K562 (cell line): ENCODE results near the gene FERMT1. TPM values are rescaled to one million over a fixed set of nuclear protein-coding genes. Genes with fewer than 3 reads are reported as not detected.

Experiments used
- ATAC-seq: fragments of 200-7000 bp; cut with Tn5 transposase; 3 replicates; pipeline ENCODE4 v1.9.1; 2020; ENCODE audit warnings: moderate library complexity
- BruUV-seq: library from RNA; stranded (reverse); fragments of 400-500 nt; replicated peaks from 2 replicates; lab custom pipeline; 2021; lab: Mats Ljungman, UMichigan
- CTCF ChIA-PET: fragments of 300-600 bp; formaldehyde crosslinking; extraction: SDS; loops from one replicate; lab custom pipeline; 2021; ENCODE audit warnings: low intra/inter-chr PET ratio; lab: Yijun Ruan, JAX
- POLR2A ChIA-PET: fragments of 300-600, 350-650 bp; sonication (Branson Sonifier 250); formaldehyde crosslinking; extraction: SDS; loops from one replicate; lab custom pipeline; 2021; ENCODE audit warnings: antibody characterized with exemption, inconsistent platforms; lab: Yijun Ruan, JAX
- DNase-seq, 4 experiments: peaks; one replicate each; pipeline versions ENCODE4 v3.0.0 to v3.0.0-alpha.2; 2011 to 2018; ENCODE audit warnings: low spot score in 3 of 4, mixed read lengths in 3 of 4; ENCODE audit errors: extremely low read depth in 1 of 4
- FAIRE-seq: peaks from 2 replicates; lab custom pipeline; 2011; peaks lifted over from hg19 to GRCh38; lab: Jason Lieb, UNC
- H2AFZ ChIP-seq: 2 replicates; pipeline ENCODE4 v1.6.0; 2011; ENCODE audit warnings: low read depth, low read length, control low read depth, inconsistent platforms
- H3K27ac ChIP-seq: fragments of 200-600 bp; 3 replicates; pipeline ENCODE4 v1.8.0; 2011; ENCODE audit warnings: low read depth, mild to moderate bottlenecking, control low read depth, inconsistent platforms, low read length, moderate library complexity, mixed read lengths; ENCODE audit errors: extremely low read depth
- H3K27me3 ChIP-seq, 2 experiments: fragments of 300-600 bp in 1 of 2; 2 replicates in 1 of 2; 3 replicates in 1 of 2; pipeline versions ENCODE4 v1.6.0 to v1.8.0; 2011; ENCODE audit warnings: inconsistent platforms in 2 of 2, low read length in 2 of 2, mild to moderate bottlenecking in 1 of 2, mixed read lengths in 1 of 2, moderate library complexity in 1 of 2; ENCODE audit not compliant: control insufficient read depth in 2 of 2, insufficient read depth in 2 of 2
- H3K36me3 ChIP-seq: fragments of 300-600 bp; 3 replicates; pipeline ENCODE4 v1.8.0; 2011; ENCODE audit warnings: mild to moderate bottlenecking, low read length, inconsistent platforms; ENCODE audit not compliant: control insufficient read depth, insufficient read depth
- H3K4me1 ChIP-seq, 2 experiments: fragments of 200-600 bp in 1 of 2; replicated peaks in 1 of 2; 2 replicates in 1 of 2; 3 replicates in 1 of 2; pipeline versions ENCODE4 v1.5.1 to v1.8.0; 2011; ENCODE audit warnings: inconsistent platforms in 2 of 2, low read length in 2 of 2, mild to moderate bottlenecking in 1 of 2, mixed read lengths in 1 of 2, moderate library complexity in 1 of 2; ENCODE audit not compliant: control insufficient read depth in 2 of 2, insufficient read depth in 2 of 2
- H3K4me2 ChIP-seq: 2 replicates; pipeline ENCODE4 v1.6.1; 2011; ENCODE audit warnings: low read length, control low read depth, inconsistent platforms, mixed read lengths; ENCODE audit not compliant: insufficient read depth
- H3K4me3 ChIP-seq: fragments of 200-600 bp; sonication (generic), shearing (Covaris generic); 2 replicates; pipeline ENCODE4 v1.5.1; 2016; ENCODE audit warnings: control low read depth, inconsistent platforms
- H3K79me2 ChIP-seq: fragments of 200-600 bp; 3 replicates; pipeline ENCODE4 v1.8.0; 2011; ENCODE audit warnings: low read length, inconsistent platforms; ENCODE audit not compliant: control insufficient read depth, insufficient read depth
- H3K9ac ChIP-seq, 2 experiments: 2 replicates each; pipeline versions ENCODE4 v1.6.0 to v1.6.1; 2011; ENCODE audit warnings: low read depth in 2 of 2, low read length in 2 of 2, control low read depth in 1 of 2, inconsistent platforms in 1 of 2, mild to moderate bottlenecking in 1 of 2, mixed read lengths in 1 of 2; ENCODE audit not compliant: insufficient read depth in 1 of 2
- H3K9me1 ChIP-seq: one replicate; pipeline ENCODE4 v1.6.0; 2011; ENCODE audit warnings: inconsistent platforms, mild to moderate bottlenecking, low read length, moderate library complexity; ENCODE audit not compliant: control insufficient read depth, insufficient read depth
- H3K9me3 ChIP-seq: replicated peaks from 2 replicates; pipeline ENCODE4 v1.5.1; 2011; ENCODE audit warnings: low read depth, low read length, inconsistent platforms; ENCODE audit not compliant: control insufficient read depth, insufficient read depth
- H4K20me1 ChIP-seq: replicated peaks from 2 replicates; pipeline ENCODE4 v1.6.1; 2011; ENCODE audit warnings: low read length, inconsistent platforms, mixed read lengths; ENCODE audit not compliant: control insufficient read depth, insufficient read depth
- NCOA4 ChIP-seq: fragments of 450-650 bp; IDR thresholded peaks from 2 replicates; pipeline ENCODE4 v1.6.1; 2018; ENCODE audit warnings: mild to moderate bottlenecking; ENCODE audit not compliant: partially characterized antibody
- RBM25 ChIP-seq: fragments of 200-400 bp; formaldehyde crosslinking; IDR thresholded peaks from 2 replicates; pipeline ENCODE4 v1.6.1; 2018; ENCODE audit warnings: low read length, low read depth, moderate library complexity; ENCODE audit not compliant: severe bottlenecking
- SP1 ChIP-seq: sonication (generic); formaldehyde crosslinking; IDR thresholded peaks from 2 replicates; pipeline ENCODE4 v1.8.1; 2022; ENCODE audit warnings: mild to moderate bottlenecking, missing genetic modification reagents
- TSHZ1 ChIP-seq: fragments of 250-450 bp; sonication (Bioruptor Pico); IDR thresholded peaks from 2 replicates; pipeline ENCODE4 v1.4.0; 2020; ENCODE audit warnings: mild to moderate bottlenecking, moderate library complexity
- ZNF212 ChIP-seq: fragments of 450-650 bp; formaldehyde crosslinking; IDR thresholded peaks from 2 replicates; pipeline ENCODE4 v1.4.0; 2020; ENCODE audit warnings: mild to moderate bottlenecking
- WGBS: fragments of 100-300 bp; shearing (Covaris generic); methylation state at CpG from one replicate; pipeline ENCODE4 v1.1.6; 2016; ENCODE audit warnings: low coverage, mixed read lengths; ENCODE audit not compliant: insufficient coverage; ENCODE audit errors: missing lambda C conversion rate; 5-methylcytosine and 5-hydroxymethylcytosine counted together
- in situ Hi-C: fragments of 300-500 bp; cut with MboI; formaldehyde crosslinking; loops from 4 replicates; pipeline ENCODE4 v1.15.0; 2018; ENCODE audit warnings: inconsistent platforms, mixed read lengths
- intact Hi-C: fragments of 100-400 bp; cut with micrococcal nuclease; formaldehyde crosslinking; loops from 2 replicates; pipeline ENCODE4 v1.14.2; 2022
- polyA plus RNA-seq, 8 experiments: library from polyadenylated mRNA; depleted of rRNA in 4 of 8; stranded (reverse) in 5 of 8; unstranded in 3 of 8; fragments of >200 nt; fragmentation: Nextera tagmentation in 2 of 8; fragmentation: Illumina TruSeq in 1 of 8; extraction: Ambion mirVana in 2 of 8; extraction: Trizol in 1 of 8; gene quantifications; 2 replicates each; pipeline versions ENCODE4 v1.2.1 to v1.2.3, GENCODE V29; 2011 to 2014; ENCODE audit warnings: inconsistent platforms in 1 of 8, missing spikeins in 1 of 8
- total RNA-seq, 7 experiments: library from RNA; depleted of rRNA in 6 of 7; stranded (reverse); fragments of >200 nt in 6 of 7; fragmentation: Illumina TruSeq in 2 of 7; extraction: Trizol in 2 of 7; gene quantifications; 2 replicates each; pipeline versions ENCODE4 v1.2.1 to v1.2.3, GENCODE V29; 2011 to 2021; ENCODE audit warnings: low replicate concordance in 1 of 7

The FERMT1 gene
- total and polyA plus RNA-seq, 9 of the 15 experiments (the other 6 are each of a cell fraction or from before 2014, with no cell fraction given), result 0.07 TPM; not detected in 8

GRCh38 chr20:6048391-6048790 lies 74.4 kb downstream of the FERMT1 start:
- H3K79me2 ChIP-seq, result no peaks in the 10 kb centered on the region
- no peaks in the 10 kb centered on the region for H4K20me1 ChIP-seq
- DNase-seq (no peak), ATAC-seq (no peak), FAIRE-seq (no peak)
- no peaks in the 10 kb centered on the region for H3K4me1 ChIP-seq
- H3K4me2 ChIP-seq, result no peak overlapping the region
- H3K27me3 ChIP-seq, result no peaks in the 10 kb centered on the region
- in situ Hi-C loops, result no loop called here
- no peaks in the 10 kb centered on the region for H3K9me3 ChIP-seq
- H3K9ac ChIP-seq, result no peak overlapping the region
- no TSS peak for BruUV-seq
- intact Hi-C loops, result no loop called here
- H3K9me1 ChIP-seq, result no peaks in the 10 kb centered on the region
- no peaks in the 10 kb centered on the region for H3K36me3 ChIP-seq
- 7% methylated on average over 3 of the region's 3 CpGs for WGBS
- no peak overlapping the region for H3K27ac ChIP-seq
- H2AFZ ChIP-seq, result no peak overlapping the region
- TF ChIP-seq NCOA4, result no peak
- no peak for TF ChIP-seq TSHZ1 (CRISPR knock-in tag)
- no peak for TF ChIP-seq SP1 (CRISPR knock-in tag)
- no peak for TF ChIP-seq ZNF212 (CRISPR knock-in tag)
- peak; percentile 56 for TF ChIP-seq RBM25
- ChIA-PET CTCF (no interaction called here), POLR2A (interaction anchor here (2.0 kb wide), 1 partner anchor 9 kb away, joined by 6 read pairs; no protein-coding TSS in a partner anchor)
- no peak overlapping the region for H3K4me3 ChIP-seq
